Erythroblast (primary cell): Measurements from ENCODE around the gene SPATA31D1.
"Not testable (repeated sequence)": the region's sequence is repeated elsewhere in the genome, so short reads cannot be mapped to it uniquely, and the experiment has no call there.

Experiments used
- DNase-seq, 2 experiments: peaks; one replicate each; lab custom pipeline; 2025; lab: John Stamatoyannopoulos, UW
- GATA1 ChIP-seq: IDR thresholded peaks from 2 replicates; pipeline ENCODE4 v1.6.1; 2011; ENCODE audit warnings: low read depth, mild to moderate bottlenecking, control low read depth, low read length, moderate library complexity
- POLR2A ChIP-seq: IDR thresholded peaks from 2 replicates; pipeline ENCODE4 v1.6.1; 2011; ENCODE audit warnings: mild to moderate bottlenecking, low read length

Gene SPATA31D1

DNA sequence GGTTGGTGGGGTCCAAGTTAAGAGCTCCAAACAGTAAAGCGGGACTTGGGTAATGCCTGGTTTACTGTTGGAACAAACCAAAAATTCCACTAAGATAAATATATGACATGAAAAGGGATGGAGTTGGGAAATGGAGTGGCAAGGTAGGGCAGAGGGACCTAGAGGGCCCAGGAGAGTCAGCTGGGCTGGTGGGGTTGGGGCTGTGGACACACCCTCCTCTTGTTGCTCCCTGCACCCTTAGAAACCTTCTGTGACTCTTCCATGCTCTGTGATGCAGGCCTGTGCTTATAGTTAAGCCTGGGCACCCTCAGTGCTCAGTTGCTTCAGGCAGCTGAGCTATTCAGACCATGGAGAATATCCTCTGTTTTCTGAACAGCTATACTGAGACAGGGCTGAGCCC is at the start of gene SPATA31D1:
SPATA31D1 (plus strand) TSS at position 301 of the 400 bp plus-strand sequence; CDS start at position 348, 47 bp downstream.
- DNase-seq, result not testable (repeated sequence)

GRCh38 chr9:81943393-81943792 is 45.2 kb upstream of the SPATA31D1 start, which contains the start of gene SPATA31D3:
SPATA31D3 (plus strand) TSS chr9:81943500; CDS start chr9:81943586, 86 bp downstream.
- DNase-seq, result not testable (repeated sequence)

GRCh38 chr9:81948650-81949049 is 39.9 kb upstream of the SPATA31D1 start:
- not testable (repeated sequence) for DNase-seq

DNA sequence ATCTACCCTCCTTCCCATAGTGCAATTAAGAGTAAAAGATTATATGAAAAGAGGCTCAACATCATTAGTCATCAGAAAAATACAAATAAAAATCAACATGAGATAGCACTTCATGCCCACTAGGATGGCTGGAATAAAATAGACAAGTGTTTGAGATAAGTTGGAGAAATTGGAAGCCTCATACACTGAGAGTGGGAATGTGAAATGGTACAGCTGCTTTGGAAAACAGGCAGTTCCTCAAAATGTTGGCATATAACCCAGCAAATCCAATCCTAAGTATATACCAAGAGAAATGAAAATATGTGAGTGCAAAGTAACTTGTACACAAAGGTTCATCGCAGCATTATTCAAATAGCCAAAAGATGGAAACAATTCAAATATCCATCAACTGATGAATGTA is 35.5 kb upstream of the SPATA31D1 start:
- TF ChIP-seq GATA1 (no peak), POLR2A (no peak)
- DNase-seq, result no peak

- TF ChIP-seq POLR2A (no peak), GATA1 (no peak)
- no peak for DNase-seq
These were observed 32.9 kb upstream of the SPATA31D1 start for GRCh38 chr9:81955625-81956024.

DNA sequence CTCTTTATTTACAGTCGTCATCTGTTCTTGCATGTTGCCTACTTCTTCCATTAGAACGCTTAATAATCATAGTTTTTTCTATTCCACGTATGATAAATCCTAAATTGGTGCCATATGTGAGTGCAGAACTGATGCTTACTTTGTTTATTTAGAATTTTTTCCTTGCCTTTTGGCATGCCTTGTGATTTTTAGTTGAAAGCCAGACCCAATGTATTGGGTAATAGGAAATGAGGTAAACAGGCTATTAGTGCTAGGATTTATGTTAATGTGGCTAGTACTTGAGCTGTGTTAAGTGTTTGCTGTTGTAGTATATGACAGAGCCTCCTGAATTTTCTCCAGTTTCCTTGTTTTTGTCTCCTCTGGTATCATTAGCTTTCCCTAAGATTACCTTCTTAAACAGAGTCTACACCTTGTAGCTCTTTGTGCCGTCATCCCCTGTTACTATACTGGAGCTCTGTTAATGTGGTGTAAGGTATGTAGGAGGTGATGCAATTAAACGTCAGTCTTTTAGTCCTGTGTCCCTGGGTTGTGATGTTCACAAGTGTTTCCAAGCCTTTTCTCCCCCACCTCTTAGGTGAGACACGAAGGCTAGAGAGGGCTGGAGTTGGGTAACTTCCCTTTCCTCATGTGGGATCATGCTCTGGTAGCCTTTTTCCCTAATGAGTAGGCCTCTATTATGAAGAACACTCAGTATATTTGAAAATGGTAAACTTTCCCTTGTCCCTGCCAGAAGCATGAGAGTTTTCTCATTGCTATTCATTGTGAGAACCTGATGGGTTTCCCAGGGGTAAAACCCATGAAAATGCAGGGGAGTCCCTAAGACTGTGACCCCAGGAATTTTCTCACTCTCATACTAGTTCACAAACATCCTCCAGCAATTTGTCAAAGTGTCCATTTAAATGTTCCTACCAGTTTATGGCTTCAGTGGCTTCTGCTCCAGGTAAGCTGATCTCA is 24.1 kb upstream of the SPATA31D1 start:
- no peak for DNase-seq
- TF ChIP-seq GATA1 (no peak), POLR2A (no peak)

- TF ChIP-seq GATA1 (no peak), POLR2A (no peak)
- DNase-seq, result no peak
These were observed 20.5 kb upstream of the SPATA31D1 start for GRCh38 chr9:81968026-81968425.

DNA sequence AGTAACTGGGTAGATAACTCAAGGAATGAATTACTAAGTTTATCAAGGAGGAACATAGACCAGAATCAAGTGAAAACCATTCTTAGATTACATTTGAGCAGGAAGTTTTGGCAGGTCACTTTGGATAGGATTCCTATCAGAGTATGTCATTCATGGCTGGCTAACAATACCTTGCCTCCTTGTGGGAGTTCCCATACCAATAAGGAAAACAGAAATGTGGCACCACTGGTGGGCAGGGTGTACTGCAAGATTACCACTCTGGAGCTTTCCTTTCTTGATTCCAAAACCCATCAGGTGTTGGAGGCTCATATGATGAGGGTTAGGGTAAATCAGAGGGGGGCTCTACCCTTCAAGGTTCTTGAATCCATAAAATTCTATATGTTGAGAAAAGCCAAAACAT is 18.6 kb upstream of the SPATA31D1 start:
- no peak for TF ChIP-seq GATA1
- no peak for TF ChIP-seq POLR2A
- no peak for DNase-seq

GRCh38 chr9:81971727-81972126 is 16.8 kb upstream of the SPATA31D1 start:
- TF ChIP-seq POLR2A (no peak), GATA1 (no peak)
- DNase-seq, result no peak

DNA sequence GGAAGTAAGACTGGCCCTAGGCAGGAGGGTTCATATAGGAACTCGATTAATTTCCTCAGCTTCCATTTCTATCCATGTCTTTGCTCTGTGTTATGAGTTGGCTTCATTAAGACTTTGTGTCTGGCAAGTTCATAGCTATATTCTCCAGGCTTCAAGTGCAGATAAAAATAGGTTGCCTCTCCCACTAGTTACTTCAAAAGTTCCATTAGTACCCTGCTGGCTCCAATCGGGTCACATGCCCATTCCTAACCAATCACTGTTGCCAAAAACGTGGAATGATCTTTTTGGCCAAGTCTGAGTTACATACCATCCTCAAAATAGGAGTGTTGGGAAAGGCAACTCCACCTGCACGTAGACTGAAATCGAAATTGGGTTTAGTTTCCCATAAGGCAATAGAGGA is 13.8 kb upstream of the SPATA31D1 start:
- DNase-seq, result no peak
- TF ChIP-seq GATA1 (no peak), POLR2A (no peak)

DNA sequence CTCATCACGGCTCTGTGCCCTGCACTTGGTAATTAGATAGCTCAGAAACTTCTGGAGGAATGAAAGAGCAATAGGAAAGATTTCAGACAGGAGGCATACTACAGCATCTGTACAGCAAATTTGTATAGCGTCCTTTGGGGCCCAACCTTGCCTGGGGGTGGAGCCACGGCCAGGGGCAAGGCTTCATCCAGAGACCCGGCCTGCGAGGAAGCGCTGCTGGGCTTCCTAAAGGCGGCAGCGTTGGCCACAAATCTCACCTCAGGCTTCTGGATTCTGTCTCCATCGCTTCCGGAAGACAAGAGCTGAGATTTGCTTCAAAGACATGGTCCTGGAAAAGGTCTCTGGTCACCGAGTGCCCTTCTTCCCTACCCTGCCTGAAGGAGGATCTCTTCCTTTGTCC is 12.2 kb upstream of the SPATA31D1 start:
- no peak for DNase-seq

DNA sequence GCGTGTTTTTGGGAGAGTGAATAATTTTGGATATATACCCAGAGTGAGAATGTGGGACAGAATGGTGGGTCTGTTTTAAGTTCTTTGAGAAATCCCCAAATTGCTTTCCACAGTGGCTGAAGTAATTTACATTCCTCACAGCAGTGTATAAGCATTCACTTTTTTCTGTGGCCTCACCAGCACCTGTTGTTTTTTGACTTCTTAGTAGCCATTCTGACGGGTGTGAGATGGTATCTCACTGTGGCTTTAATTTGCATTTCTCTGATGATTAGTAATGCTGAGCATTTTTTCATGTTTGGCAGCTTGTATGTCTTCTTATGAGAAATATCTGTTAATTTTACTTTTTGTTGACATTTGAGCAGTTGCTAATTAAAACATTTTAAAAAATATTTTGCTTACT is 9.4 kb upstream of the SPATA31D1 start:
- no peak for TF ChIP-seq POLR2A
- TF ChIP-seq GATA1, result no peak
- no peak for DNase-seq

More for the DNA sequence above, 12.2 kb upstream of the SPATA31D1 start:
- TF ChIP-seq POLR2A, result no peak
- TF ChIP-seq GATA1, result no peak

- DNase-seq, result no peak
- TF ChIP-seq GATA1 (no peak), POLR2A (no peak)
These were observed 8.0 kb upstream of the SPATA31D1 start for GRCh38 chr9:81980568-81980967.

DNA sequence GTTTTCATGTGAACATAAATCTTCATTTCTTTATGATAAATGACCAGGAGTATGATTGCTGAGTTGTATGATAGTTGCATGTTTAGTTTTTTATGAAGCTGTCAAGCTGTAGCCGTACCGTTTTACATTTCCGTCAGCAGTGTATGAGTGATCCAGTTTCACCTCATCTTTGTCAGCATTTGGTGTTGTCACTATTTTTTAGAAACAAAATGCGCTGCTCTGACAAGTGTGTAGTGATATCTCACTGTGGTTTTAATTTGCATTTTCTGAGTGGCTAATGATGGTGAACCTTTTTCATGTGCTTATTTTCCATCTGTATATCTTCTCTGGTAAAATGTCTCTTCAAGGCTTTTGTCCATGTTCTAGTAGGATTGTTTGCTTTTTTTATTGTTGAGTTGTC is 6.7 kb upstream of the SPATA31D1 start:
- no peak for DNase-seq
- TF ChIP-seq POLR2A, result no peak
- TF ChIP-seq GATA1, result no peak

DNA sequence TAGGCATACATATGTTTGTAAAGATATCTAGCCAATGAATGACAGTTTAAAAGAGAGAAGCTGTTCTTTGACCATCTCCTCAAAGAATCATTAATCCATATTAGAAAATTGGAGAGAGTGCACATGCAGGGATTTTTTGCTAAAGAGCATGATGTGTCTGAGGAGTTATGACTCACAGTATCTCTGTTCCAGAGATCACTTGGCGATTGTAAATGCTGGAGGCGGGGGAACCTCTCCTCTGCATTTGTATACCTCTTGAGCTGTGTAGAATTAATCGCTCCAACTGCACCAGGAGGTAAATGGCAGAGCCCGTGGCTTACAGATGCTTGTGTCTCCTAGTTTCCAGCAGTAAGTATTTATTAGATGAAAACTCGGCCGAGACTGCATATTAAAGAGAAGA is 3.6 kb upstream of the SPATA31D1 start:
- DNase-seq, result no peak
- no peak for TF ChIP-seq POLR2A
- no peak for TF ChIP-seq GATA1
